Astrocyte of the spinal cord (primary cell): ENCODE results near the gene SLC22A23.

Experiments
- DNase-seq: peaks from one replicate; pipeline ENCODE4 v3.0.0; 2011; ENCODE audit warnings: low read depth, low spot score
- H3K4me3 ChIP-seq: 2 replicates; pipeline ENCODE4 v1.5.1; 2011; ENCODE audit warnings: low read depth, mild to moderate bottlenecking, low read length, moderate library complexity
- in situ Hi-C: cut with HindIII; loops from 2 replicates; pipeline ENCODE4 v1.10.0; 2017; ENCODE audit warnings: low sequenced_read_pairs
- TF ChIP-seq, protein P1 (sequence below): IDR thresholded peaks from 2 replicates; pipeline ENCODE4 v1.5.1; 2012; ENCODE audit warnings: low read depth, mild to moderate bottlenecking, low read length, inconsistent platforms

Gene SLC22A23

DNA sequence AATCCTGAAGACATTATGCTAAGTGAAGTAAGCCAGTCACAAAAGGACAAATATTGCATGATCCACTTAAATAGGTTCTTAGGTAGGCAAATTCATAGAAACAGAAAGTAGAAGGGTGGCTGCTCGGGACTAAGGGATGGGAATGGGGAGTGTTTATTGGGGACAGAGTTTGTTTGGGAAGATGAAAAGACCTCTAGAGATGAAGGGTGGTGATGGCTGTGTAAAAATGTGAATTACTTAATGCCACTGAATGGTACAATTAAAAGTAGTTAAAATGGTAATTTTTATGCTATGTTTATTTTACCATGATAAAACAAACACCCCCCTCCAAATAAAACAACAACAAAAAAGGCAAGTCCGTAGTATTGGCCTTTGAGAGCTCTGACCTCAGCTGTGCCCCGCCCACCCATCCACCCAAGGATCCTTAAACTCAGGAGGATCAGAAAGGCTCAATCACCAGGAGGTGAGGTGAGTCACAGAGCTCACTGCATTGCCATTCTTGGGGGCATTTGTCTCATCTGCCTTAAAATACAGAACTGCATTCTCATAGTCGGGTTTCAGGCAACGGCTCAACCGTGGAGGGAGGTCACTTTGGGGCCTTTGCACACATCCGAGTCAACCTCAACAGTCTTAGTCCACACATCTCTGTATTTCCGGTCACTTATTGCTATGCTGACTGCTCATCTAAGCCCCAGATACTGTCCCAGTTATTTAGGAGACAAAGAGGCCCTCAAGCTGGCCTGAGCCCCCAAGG lies 96.7 kb downstream of the SLC22A23 start:
- in situ Hi-C loops = no loop called here
- no peak overlapping the region for H3K4me3 ChIP-seq
- TF ChIP-seq, protein P1, sequence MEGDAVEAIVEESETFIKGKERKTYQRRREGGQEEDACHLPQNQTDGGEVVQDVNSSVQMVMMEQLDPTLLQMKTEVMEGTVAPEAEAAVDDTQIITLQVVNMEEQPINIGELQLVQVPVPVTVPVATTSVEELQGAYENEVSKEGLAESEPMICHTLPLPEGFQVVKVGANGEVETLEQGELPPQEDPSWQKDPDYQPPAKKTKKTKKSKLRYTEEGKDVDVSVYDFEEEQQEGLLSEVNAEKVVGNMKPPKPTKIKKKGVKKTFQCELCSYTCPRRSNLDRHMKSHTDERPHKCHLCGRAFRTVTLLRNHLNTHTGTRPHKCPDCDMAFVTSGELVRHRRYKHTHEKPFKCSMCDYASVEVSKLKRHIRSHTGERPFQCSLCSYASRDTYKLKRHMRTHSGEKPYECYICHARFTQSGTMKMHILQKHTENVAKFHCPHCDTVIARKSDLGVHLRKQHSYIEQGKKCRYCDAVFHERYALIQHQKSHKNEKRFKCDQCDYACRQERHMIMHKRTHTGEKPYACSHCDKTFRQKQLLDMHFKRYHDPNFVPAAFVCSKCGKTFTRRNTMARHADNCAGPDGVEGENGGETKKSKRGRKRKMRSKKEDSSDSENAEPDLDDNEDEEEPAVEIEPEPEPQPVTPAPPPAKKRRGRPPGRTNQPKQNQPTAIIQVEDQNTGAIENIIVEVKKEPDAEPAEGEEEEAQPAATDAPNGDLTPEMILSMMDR = no peak
- DNase-seq = no peak

DNA sequence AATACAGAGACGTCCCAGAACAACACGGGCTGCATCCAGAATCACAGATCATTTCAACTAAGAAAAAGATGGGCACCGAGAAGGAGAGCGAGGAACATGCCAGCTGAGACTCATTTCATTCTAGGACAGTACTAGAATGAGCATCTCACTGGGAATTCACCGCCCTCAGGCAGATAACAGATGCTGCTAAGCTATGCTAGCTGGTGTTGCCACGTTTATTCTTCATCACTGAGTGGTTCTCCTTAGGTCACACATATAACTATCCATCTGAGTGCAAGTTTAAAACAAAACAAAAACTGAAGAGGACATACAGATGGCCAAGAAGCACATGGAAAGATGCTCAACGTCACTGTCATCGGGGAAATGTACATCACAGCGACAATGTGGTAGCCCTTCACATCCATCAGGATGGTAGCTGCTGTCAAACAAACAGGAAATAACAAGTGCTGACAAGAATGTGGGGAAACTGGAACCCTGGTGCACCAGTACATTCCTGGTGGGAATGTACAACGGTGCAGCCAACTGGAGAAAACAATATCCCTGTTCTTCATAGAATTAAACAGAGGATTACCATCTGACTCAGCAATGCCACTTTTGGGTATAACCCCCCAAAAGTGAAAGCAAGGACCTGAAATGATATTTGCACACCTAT lies 97.6 kb downstream of the SLC22A23 start:
- no peak overlapping the region for H3K4me3 ChIP-seq
- TF ChIP-seq, protein P1 = no peak
- in situ Hi-C loops = no loop called here
- no peak for DNase-seq

DNA sequence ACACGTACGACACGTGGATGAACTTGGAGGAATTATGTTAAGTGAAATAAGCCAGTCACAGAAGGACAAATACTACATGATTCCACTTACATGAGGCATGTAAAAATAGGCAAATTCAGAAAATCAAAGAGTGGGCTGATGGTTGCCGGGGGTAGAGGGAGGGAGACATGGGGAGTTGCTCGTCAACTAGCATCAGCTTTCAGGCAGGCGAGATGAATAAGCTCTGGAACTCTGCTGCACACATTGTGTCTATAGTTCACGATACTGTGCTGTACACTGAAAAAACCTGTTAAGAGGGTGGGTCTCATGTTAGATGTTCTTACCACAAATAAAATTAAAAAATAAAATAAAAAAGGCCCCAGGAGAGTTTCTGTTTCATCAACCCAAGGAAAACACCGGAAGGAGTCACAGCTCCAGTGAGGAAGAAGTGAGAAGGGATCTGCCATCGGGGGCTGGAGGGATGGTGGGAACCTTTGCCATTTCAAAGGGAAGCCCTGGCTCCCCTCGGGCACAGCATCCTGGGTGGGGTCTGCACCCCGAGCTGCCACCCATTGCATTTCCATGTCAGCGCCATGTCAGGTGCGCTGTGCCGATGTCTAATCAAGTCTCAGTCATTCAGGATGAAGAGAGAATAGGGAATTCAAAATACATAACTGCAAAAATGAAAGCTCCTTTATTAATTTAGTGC lies 98.3 kb downstream of the SLC22A23 start:
- TF ChIP-seq, protein P1 = no peak
- in situ Hi-C loops = no loop called here
- no peak overlapping the region for H3K4me3 ChIP-seq
- no peak for DNase-seq

DNA sequence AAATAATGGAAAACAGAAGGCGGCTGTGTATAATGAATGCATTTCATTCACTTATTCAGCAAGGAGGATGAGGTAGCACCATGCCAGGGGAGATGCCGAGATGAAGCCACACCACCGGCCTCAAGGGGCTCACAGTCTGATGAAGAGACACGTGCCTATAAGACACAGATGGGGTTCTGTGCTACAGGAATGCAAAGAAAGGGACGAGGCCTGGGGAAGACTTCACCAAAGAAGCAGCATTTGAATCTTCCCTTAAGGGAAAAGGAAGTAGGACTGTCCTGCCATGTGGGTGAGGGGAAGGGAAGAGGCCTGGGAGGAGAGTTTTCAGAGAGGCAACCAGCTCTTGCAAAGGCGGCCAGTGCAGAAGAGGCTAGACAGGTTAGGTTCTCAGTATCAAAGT lies 99.2 kb downstream of the SLC22A23 start:
- DNase-seq = no peak
- TF ChIP-seq, protein P1 = no peak
- in situ Hi-C loops = no loop called here
- no peak overlapping the region for H3K4me3 ChIP-seq

DNA sequence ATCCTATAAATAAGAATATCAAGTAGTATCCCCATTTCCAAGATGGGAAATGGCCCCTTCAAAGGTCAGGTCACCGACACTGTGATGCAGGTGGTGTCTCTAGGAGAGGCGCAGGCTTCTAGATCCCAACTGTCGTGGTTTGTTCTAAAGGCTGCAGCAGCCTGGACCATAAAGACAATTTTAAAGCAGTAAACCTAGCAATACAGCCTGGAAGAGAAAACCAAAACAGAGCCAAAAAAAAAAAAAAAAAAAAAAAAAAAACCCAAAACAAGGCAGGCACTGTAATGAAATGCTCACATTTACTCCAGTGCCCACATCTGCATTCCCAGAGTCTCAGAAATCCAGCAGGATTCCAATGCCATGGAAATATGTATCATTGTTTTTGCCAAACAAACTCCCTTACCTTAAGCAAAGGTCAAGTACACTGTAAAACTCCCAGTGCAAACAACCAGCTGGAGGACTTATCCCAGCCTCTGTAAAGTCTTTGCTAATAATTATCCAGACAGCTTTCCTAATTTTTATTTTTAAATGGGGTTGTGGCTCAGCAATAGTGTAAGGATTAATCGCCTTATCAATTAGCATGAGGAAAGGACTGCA lies 99.9 kb downstream of the SLC22A23 start:
- in situ Hi-C loops = no loop called here
- TF ChIP-seq, protein P1 = no peak
- DNase-seq = no peak
- H3K4me3 ChIP-seq = no peak overlapping the region

DNA sequence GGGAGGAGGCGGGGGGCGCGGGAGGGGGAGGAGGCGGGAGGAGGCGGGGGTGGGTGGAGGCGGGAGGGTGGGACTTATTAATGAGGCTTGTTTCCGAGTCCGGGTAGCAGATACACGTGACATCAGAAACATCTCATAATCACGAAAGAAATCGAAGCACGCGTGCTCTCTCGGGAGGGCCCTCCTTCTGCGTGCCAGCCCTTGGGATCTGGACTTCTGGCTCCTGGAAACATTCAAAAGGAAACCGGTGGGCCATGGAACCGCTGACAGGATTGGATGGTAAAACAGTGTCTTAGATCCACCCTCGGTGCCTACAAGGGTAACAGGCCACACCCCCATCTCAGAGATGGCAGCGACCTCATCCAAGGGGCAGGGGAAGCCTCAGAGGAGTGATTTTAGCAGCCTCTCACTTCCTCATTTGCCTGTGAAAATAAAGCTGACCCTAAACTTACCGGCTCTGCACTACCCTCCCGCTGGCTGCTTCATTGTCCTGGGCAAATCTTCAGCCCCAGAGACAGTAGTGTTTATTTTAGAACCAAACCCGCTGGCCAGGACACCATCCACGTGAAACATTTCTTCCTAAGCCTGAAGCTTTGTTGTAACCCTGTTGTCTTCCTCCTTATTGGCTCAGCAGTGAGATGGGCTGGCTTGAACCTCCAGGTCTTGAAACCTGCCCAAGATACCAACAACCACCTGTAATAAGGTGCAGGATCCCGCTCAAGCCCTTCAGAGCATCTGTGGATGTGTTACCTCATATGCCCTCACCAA lies 100.6 kb downstream of the SLC22A23 start:
- peak; percentile 77 for DNase-seq
- peak overlapping the region; percentile 34 for H3K4me3 ChIP-seq
- in situ Hi-C loops = no loop called here
- TF ChIP-seq, protein P1 = no peak
